ENCODE results near the gene ACTL6B.

ACTL6B gene

GRCh38 chr7:100620239-100620638, 36.0 kb downstream of the ACTL6B start:
- TF ChIP-seq HDGF (IDR thresholded peaks at IDR 0.05; ENCODE audit: borderline replicate concordance) (no peak), CTBP1 (IDR thresholded peaks at IDR 0.05; ENCODE audit: borderline replicate concordance) (no peak), SP1 (IDR thresholded peaks at IDR 0.05) (no peak), FOXM1 (IDR thresholded peaks at IDR 0.05; ENCODE audit: borderline replicate concordance) (no peak), BHLHE40 (IDR thresholded peaks at IDR 0.05; ENCODE audit: borderline replicate concordance) (no peak)
- ChIA-PET POLR2A (no interaction called here), CTCF (interaction anchor here (1.0 to 1.1 kb wide), 2 partner anchors 9 to 60 kb away, joined by 3 to 5 read pairs; no protein-coding TSS in a partner anchor)
- DNase-seq (ENCODE audit: extremely low spot score), result no peak

DNA sequence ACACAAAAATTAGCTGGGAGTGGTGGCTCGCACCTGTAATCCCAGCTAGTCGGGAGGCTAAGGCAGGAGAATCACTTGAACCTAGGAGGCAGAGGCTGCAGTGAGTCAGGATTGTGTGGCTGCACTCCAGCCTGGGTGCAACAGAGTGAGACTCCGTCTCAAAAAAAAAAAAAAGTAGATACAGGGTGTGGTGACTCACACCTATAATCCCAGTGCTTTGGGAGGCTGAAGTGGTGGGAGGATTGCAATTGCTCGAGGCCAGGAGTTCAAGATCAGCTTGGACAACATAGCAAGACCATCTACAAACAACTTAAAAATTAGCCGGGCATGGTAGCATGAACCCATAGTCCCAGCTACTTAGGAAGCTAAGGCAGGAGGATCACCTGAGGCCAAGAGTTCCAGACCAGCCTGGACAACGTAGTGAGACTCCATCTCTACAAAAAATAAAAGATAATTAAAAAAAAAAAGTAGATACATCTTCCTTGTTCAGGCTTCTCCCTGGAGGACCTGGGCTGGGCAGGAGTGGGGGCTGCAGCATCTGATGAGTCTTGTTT, 41.9 kb downstream of the ACTL6B start:
- TF ChIP-seq LEF1 (IDR thresholded peaks at IDR 0.05; ENCODE audit: borderline replicate concordance) (no peak), NFRKB (IDR thresholded peaks at IDR 0.05) (no peak), SUZ12 (IDR thresholded peaks at IDR 0.05) (no peak), SP1 (IDR thresholded peaks at IDR 0.05) (no peak), CTBP1 (IDR thresholded peaks at IDR 0.05; ENCODE audit: borderline replicate concordance) (no peak), TARDBP (IDR thresholded peaks at IDR 0.05) (no peak), HDGF (IDR thresholded peaks at IDR 0.05; ENCODE audit: borderline replicate concordance) (no peak), L3MBTL2 (conservative IDR thresholded peaks at IDR 0.05) (no peak), FOXK2 (IDR thresholded peaks at IDR 0.05) (no peak), BHLHE40 (IDR thresholded peaks at IDR 0.05; ENCODE audit: borderline replicate concordance) (no peak), ELF4 (IDR thresholded peaks at IDR 0.05) (no peak), FOXM1 (IDR thresholded peaks at IDR 0.05; ENCODE audit: borderline replicate concordance) (no peak), ZNF384 (IDR thresholded peaks at IDR 0.05) (no peak), ARNT (IDR thresholded peaks at IDR 0.05) (no peak)
- ChIA-PET POLR2A (interaction anchor here (1.2 to 1.6 kb wide), 2 partner anchors 12 to 28 kb away, joined by 3 to 7 read pairs; partner anchors contain the start of genes FBXO24 and PCOLCE), CTCF (interaction anchor here (1.1 to 1.2 kb wide), 2 partner anchors 11 to 112 kb away, joined by 3 read pairs; no protein-coding TSS in a partner anchor)
- no peak for DNase-seq (ENCODE audit: extremely low spot score)

GRCh38 chr7:100613412-100614175, 42.7 kb downstream of the ACTL6B start:
- DNase-seq (ENCODE audit: extremely low spot score), result no peak
- TF ChIP-seq LEF1 (IDR thresholded peaks at IDR 0.05; ENCODE audit: borderline replicate concordance) (no peak), FOXA1 (IDR thresholded peaks at IDR 0.05) (no peak), BHLHE40 (IDR thresholded peaks at IDR 0.05; ENCODE audit: borderline replicate concordance) (no peak), ZNF384 (IDR thresholded peaks at IDR 0.05) (no peak)
- POLR2A ChIA-PET, result interaction anchor here (1.2 to 2.3 kb wide), 4 partner anchors 11 to 92 kb away, joined by 3 to 14 read pairs (median 8); partner anchors contain the start of genes FBXO24, PCOLCE and POP7
- CTCF ChIA-PET, result interaction anchor here (1.1 to 1.9 kb wide), 6 partner anchors 10 to 113 kb away, joined by 3 to 9 read pairs (median 4); partner anchors contain the start of genes FBXO24 and LRCH4

DNA sequence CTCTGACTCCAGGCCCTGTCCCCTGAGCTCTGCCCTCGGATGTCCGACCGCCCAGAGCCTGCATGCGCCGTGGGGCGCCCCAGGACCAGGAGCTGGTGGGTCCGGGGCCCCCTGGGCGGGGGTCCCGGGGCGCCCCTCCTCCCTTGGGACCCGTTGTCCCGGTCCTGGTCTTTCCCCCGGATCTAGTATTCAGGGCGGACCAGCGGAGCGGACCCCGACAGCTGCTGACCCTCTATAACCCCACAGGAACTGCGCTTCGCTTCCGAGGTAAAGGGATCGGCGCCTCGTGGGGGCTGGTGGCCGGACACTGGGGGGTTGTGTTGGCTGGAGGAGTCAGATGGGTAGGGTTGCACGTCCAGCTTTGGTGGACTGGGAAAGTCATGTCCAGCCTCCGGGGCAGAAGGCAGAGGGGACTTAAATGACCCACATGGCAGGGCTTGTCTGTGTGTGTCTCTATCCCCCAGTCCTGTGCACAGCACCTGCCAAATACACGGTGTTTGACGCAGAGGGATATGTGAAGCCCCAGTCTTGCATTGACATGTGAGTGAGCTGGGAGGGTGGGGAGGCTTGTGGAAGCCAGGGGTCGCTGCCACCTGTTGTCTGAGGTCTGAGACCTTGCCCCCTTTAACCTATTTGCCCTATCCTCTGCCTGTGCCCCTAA, 43.4 kb downstream of the ACTL6B start:
- ChIA-PET POLR2A (interaction anchor here (0.7 to 2.3 kb wide), 13 partner anchors 10 to 262 kb away, joined by 3 to 23 read pairs (median 5); partner anchors contain the start of genes FBXO24, GNB2, LRCH4 and POP7), CTCF (interaction anchor here (1.0 to 1.9 kb wide), 7 partner anchors 13 to 113 kb away, joined by 3 to 9 read pairs (median 3); partner anchors contain the start of genes FBXO24 and LRCH4)
- no peak for DNase-seq (ENCODE audit: extremely low spot score)
- TF ChIP-seq SP1 (IDR thresholded peaks at IDR 0.05), result no peak
- TF ChIP-seq FOXM1 (IDR thresholded peaks at IDR 0.05; ENCODE audit: borderline replicate concordance), result no peak
- no peak for TF ChIP-seq L3MBTL2 (conservative IDR thresholded peaks at IDR 0.05)
- no peak for TF ChIP-seq ZNF384 (IDR thresholded peaks at IDR 0.05)
- no peak for TF ChIP-seq NFRKB (IDR thresholded peaks at IDR 0.05)
- no peak for TF ChIP-seq CTBP1 (IDR thresholded peaks at IDR 0.05; ENCODE audit: borderline replicate concordance)
- no peak for TF ChIP-seq PKNOX1 (IDR thresholded peaks at IDR 0.05)
- no peak for TF ChIP-seq HDGF (IDR thresholded peaks at IDR 0.05; ENCODE audit: borderline replicate concordance)

DNA sequence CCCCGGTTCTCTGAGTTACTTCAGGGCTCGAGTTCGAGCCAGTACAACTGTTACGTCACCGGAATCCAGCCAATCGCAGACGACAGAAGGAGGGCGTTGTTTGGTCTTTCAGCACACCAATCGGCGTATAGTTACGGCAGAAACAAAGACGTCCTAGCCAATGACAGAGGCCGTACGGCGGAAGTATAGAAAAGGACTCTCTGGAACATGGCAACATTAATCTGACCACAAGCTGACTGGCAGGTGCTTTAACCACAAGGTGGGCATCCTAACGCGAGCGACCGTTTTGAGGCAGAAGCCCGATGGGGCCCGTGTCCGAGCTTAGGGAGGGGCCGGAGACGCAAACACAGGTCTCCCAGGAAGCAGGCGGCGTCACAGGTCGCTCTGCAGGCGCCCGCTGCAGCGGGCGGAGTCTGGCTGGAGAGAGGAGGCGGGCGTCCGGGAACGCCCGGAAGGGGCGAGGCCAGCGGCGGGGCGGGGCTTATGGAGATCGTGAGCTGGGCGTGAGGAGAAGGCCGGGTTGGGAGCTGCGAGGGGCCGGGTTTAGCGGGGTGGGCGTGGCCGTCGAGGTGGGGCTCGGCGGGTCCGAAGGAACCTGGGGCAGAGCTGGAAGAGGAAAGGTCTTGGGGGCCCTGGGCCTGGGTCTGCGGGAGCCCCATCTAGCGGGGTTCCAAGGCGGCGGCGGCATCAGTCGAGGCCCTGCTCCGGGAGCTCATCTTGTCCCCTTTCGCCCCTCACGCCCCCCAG, 44.1 kb downstream of the ACTL6B start, which contains the start of gene MOSPD3:
TSS of gene MOSPD3 (plus strand) at position 558 of the 747 bp plus-strand sequence. CDS start 252 bp downstream, outside the sequence.
- peak; percentile 95 for TF ChIP-seq PKNOX1 (IDR thresholded peaks at IDR 0.05)
- TF ChIP-seq ELF4 (IDR thresholded peaks at IDR 0.05), result peak; percentile 38
- TF ChIP-seq TARDBP (IDR thresholded peaks at IDR 0.05), result no peak
- no peak for TF ChIP-seq LEF1 (IDR thresholded peaks at IDR 0.05; ENCODE audit: borderline replicate concordance)
- no peak for TF ChIP-seq BHLHE40 (IDR thresholded peaks at IDR 0.05; ENCODE audit: borderline replicate concordance)
- no peak for TF ChIP-seq SP1 (IDR thresholded peaks at IDR 0.05)
- ChIA-PET POLR2A (interaction anchor here (0.7 to 2.3 kb wide), 12 partner anchors 9 to 263 kb away, joined by 3 to 23 read pairs (median 4); partner anchors contain the start of genes FBXO24, GNB2, LRCH4 and POP7), CTCF (interaction anchor here (1.0 to 1.9 kb wide), 5 partner anchors 17 to 107 kb away, joined by 3 to 9 read pairs (median 4); partner anchors contain the start of genes FBXO24 and LRCH4)
- peak; percentile 97 for DNase-seq (ENCODE audit: extremely low spot score)

Data from HEK293T (cell line).